ENCODE data around the gene TRUB2.

GRCh38 chr9:128297221-128297773 lies 24.9 kb downstream of the TRUB2 start:
- TF ChIP-seq CTCF (IDR thresholded peaks at IDR 0.05) (no peak), FOXP1 (CRISPR knock-in tag; IDR thresholded peaks at IDR 0.05; ENCODE audit: borderline replicate concordance) (no peak), CREM (CRISPR knock-in tag; IDR thresholded peaks at IDR 0.05) (no peak), ZBTB43 (CRISPR knock-in tag; IDR thresholded peaks at IDR 0.05) (no peak), PRDM15 (CRISPR knock-in tag; IDR thresholded peaks at IDR 0.05) (no peak), ZNF121 (CRISPR knock-in tag; IDR thresholded peaks at IDR 0.05) (no peak), IRF2 (CRISPR knock-in tag; IDR thresholded peaks at IDR 0.05; ENCODE audit: borderline replicate concordance, low read depth) (no peak), HMGXB4 (CRISPR knock-in tag; IDR thresholded peaks at IDR 0.05) (no peak), ZNF532 (CRISPR knock-in tag; IDR thresholded peaks at IDR 0.05; ENCODE audit: borderline replicate concordance) (no peak)
